ENCODE measurements around the gene TNFRSF8. TPM values are rescaled to one million over a fixed set of nuclear protein-coding genes. Genes with fewer than 3 reads are reported as not detected.

TNFRSF8 gene
- total RNA-seq, 1 experiment from 2014 or later: 20.8 TPM

- TF ChIP-seq ERG (CRISPR knock-in tag; IDR thresholded peaks at IDR 0.05) (no peak), ZNF232 (CRISPR knock-in tag; IDR thresholded peaks at IDR 0.05) (peak; percentile 94), NFYB (CRISPR knock-in tag; conservative IDR thresholded peaks at IDR 0.05; ENCODE audit: low read depth) (no peak; the same call in 1 of the 2 replicates), GRHL2 (CRISPR knock-in tag; IDR thresholded peaks at IDR 0.05; ENCODE audit: insufficient replicate concordance, severe bottlenecking) (no peak), CDX4 (CRISPR knock-in tag; IDR thresholded peaks at IDR 0.05; ENCODE audit: borderline replicate concordance) (no peak), MXD4 (CRISPR knock-in tag; IDR thresholded peaks at IDR 0.05; ENCODE audit: borderline replicate concordance) (no peak), CBFB (CRISPR knock-in tag; IDR thresholded peaks at IDR 0.05; ENCODE audit: low read depth) (no peak), PRDM15 (CRISPR knock-in tag; IDR thresholded peaks at IDR 0.05) (no peak), ESRRA (CRISPR knock-in tag; IDR thresholded peaks at IDR 0.05; ENCODE audit: borderline replicate concordance) (peak; percentile 76; the same call in 1 of the 2 replicates), NFATC4 (CRISPR knock-in tag; IDR thresholded peaks at IDR 0.05) (no peak), MLX (CRISPR knock-in tag; IDR thresholded peaks at IDR 0.05) (0 out of 2 replicates have a peak, but pooled peaks have one; percentile 66), ZNF671 (CRISPR knock-in tag; IDR thresholded peaks at IDR 0.05) (no peak), FOXJ3 (CRISPR knock-in tag; IDR thresholded peaks at IDR 0.05; ENCODE audit: borderline replicate concordance) (no peak), ATF3 (CRISPR knock-in tag; conservative IDR thresholded peaks at IDR 0.05) (no peak), SOX15 (CRISPR knock-in tag; IDR thresholded peaks at IDR 0.05) (no peak), ATF6 (CRISPR knock-in tag; IDR thresholded peaks at IDR 0.05) (no peak), NR1H2 (CRISPR knock-in tag; IDR thresholded peaks at IDR 0.05) (no peak), ZSCAN18 (CRISPR knock-in tag; IDR thresholded peaks at IDR 0.05) (no peak), ZNF425 (CRISPR knock-in tag; conservative IDR thresholded peaks at IDR 0.05) (no peak), STAT6 (CRISPR knock-in tag; conservative IDR thresholded peaks at IDR 0.05; ENCODE audit: low read depth) (no peak), FOXP1 (CRISPR knock-in tag; IDR thresholded peaks at IDR 0.05; ENCODE audit: borderline replicate concordance) (peak; percentile 95), ELF4 (CRISPR knock-in tag; IDR thresholded peaks at IDR 0.05; ENCODE audit: low read depth) (peak; percentile 63; the same call in 1 of the 2 replicates), CREM (CRISPR knock-in tag; IDR thresholded peaks at IDR 0.05) (peak; percentile 79; the same call in 1 of the 2 replicates)
These were observed 103.9 kb downstream of the TNFRSF8 start, which contains the start of gene TNFRSF1B (continued) for GRCh38 chr1:12166834-12167492.
